Endothelial cell of umbilical vein (primary cell): ENCODE data around the gene GLI3. TPM values are rescaled to one million over a fixed set of nuclear protein-coding genes. Genes with fewer than 3 reads are reported as not detected.

ENCODE experiments used
- BruUV-seq: library from RNA; stranded (reverse); fragments of 400-500 nt; replicated peaks from 2 replicates; lab custom pipeline; 2021; lab: Mats Ljungman, UMichigan
- CTCF ChIA-PET: fragments of 300-600, 350-600 bp; sonication (Branson Sonifier 250); formaldehyde crosslinking; loops from one replicate; lab custom pipeline; 2021; ENCODE audit warnings: antibody characterized with exemption, inconsistent platforms; lab: Charles Lee
- POLR2A ChIA-PET: fragments of 300-600, 350-600 bp; sonication (Branson Sonifier 250); formaldehyde crosslinking; loops from one replicate; lab custom pipeline; 2021; ENCODE audit warnings: antibody characterized with exemption, inconsistent platforms; lab: Charles Lee
- DNase-seq: peaks from one replicate; pipeline ENCODE4 v3.0.0-alpha.2; 2011; ENCODE audit warnings: low read depth, low spot score
- FAIRE-seq: peaks from 2 replicates; lab custom pipeline; 2011; peaks lifted over from hg19 to GRCh38; lab: Jason Lieb, UNC
- H2AFZ ChIP-seq: 2 replicates; pipeline ENCODE4 v1.6.0; 2012; ENCODE audit warnings: low read depth, low read length, control low read depth, inconsistent platforms
- H3K27ac ChIP-seq: 2 replicates; pipeline ENCODE4 v1.5.1; 2011; ENCODE audit warnings: low read depth, mild to moderate bottlenecking, control low read depth, low read length, moderate library complexity; ENCODE audit not compliant: insufficient read depth
- H3K27me3 ChIP-seq, 2 experiments: 2 replicates each; pipeline versions ENCODE4 v1.6.0 to v1.6.1; 2011; ENCODE audit warnings: low read length in 2 of 2, mixed read lengths in 1 of 2; ENCODE audit not compliant: control insufficient read depth in 2 of 2, insufficient read depth in 2 of 2
- H3K36me3 ChIP-seq, 2 experiments: 2 replicates in 1 of 2; 3 replicates in 1 of 2; pipeline ENCODE4 v1.5.1; 2011; ENCODE audit warnings: low read length in 2 of 2, mild to moderate bottlenecking in 1 of 2, moderate library complexity in 1 of 2; ENCODE audit not compliant: control insufficient read depth in 2 of 2, insufficient read depth in 2 of 2; ENCODE audit errors: extremely low read depth in 1 of 2
- H3K4me1 ChIP-seq: 3 replicates; pipeline ENCODE4 v1.5.1; 2011; ENCODE audit warnings: mild to moderate bottlenecking, low read length; ENCODE audit not compliant: control insufficient read depth, insufficient read depth; ENCODE audit errors: extremely low read depth
- H3K4me2 ChIP-seq: 2 replicates; pipeline ENCODE4 v1.6.1; 2011; ENCODE audit warnings: low read length, control low read depth, mixed read lengths; ENCODE audit not compliant: insufficient read depth
- H3K4me3 ChIP-seq, 3 experiments: fragments of 200-600 bp in 1 of 3; sonication (generic), shearing (Covaris generic) in 1 of 3; replicated peaks in 1 of 3; 2 replicates each; pipeline ENCODE4 v1.5.1; 2011 to 2016; ENCODE audit warnings: control low read depth in 3 of 3, low read length in 3 of 3, mild to moderate bottlenecking in 2 of 3, inconsistent platforms in 1 of 3, low read depth in 1 of 3, moderate library complexity in 1 of 3; ENCODE audit not compliant: insufficient read depth in 1 of 3
- H3K79me2 ChIP-seq: 2 replicates; pipeline ENCODE4 v1.6.0; 2012; ENCODE audit warnings: low read length, inconsistent platforms; ENCODE audit not compliant: control insufficient read depth, insufficient read depth
- H3K9ac ChIP-seq: replicated peaks from 2 replicates; pipeline ENCODE3; 2011; ENCODE audit warnings: low read length, control low read depth; ENCODE audit not compliant: insufficient read depth; ENCODE audit errors: extremely low read depth
- H3K9me1 ChIP-seq: replicated peaks from 3 replicates; pipeline ENCODE4 v1.6.0; 2011; ENCODE audit warnings: mild to moderate bottlenecking, low read length; ENCODE audit not compliant: control insufficient read depth, insufficient read depth; ENCODE audit errors: extremely low read depth
- H3K9me3 ChIP-seq: replicated peaks from 2 replicates; pipeline ENCODE4 v1.5.1; 2012; ENCODE audit warnings: low read length, inconsistent platforms; ENCODE audit not compliant: control insufficient read depth, insufficient read depth
- H4K20me1 ChIP-seq: replicated peaks from 2 replicates; pipeline ENCODE3; 2011; ENCODE audit warnings: mild to moderate bottlenecking, low read length; ENCODE audit not compliant: control insufficient read depth, insufficient read depth; ENCODE audit errors: extremely low read depth
- CTCF ChIP-seq, 2 donors: IDR thresholded peaks; 1 replicate in 1 of 2; 2 replicates in 1 of 2; pipeline ENCODE4 v1.5.1; 2011; ENCODE audit warnings: low read length in 2 of 2, mild to moderate bottlenecking in 2 of 2, moderate library complexity in 2 of 2, control low read depth in 1 of 2, inconsistent platforms in 1 of 2, low read depth in 1 of 2; ENCODE audit not compliant: insufficient read depth in 1 of 2; ENCODE audit errors: extremely low read depth in 1 of 2
- EZH2 ChIP-seq: IDR thresholded peaks from 2 replicates; pipeline ENCODE4 v1.6.1; 2012; ENCODE audit warnings: borderline replicate concordance, low read depth, mild to moderate bottlenecking, moderate library complexity, low read length, inconsistent platforms; ENCODE audit not compliant: severe bottlenecking
- FOS ChIP-seq: IDR thresholded peaks from 2 replicates; pipeline ENCODE4 v1.6.1; 2011; ENCODE audit warnings: mild to moderate bottlenecking, low read length, moderate library complexity, borderline replicate concordance; ENCODE audit not compliant: insufficient read depth
- GATA2 ChIP-seq: IDR thresholded peaks from 2 replicates; pipeline ENCODE4 v1.7.0; 2011; ENCODE audit warnings: low read depth, mild to moderate bottlenecking, moderate library complexity, mixed read lengths, low read length; ENCODE audit not compliant: insufficient read length, insufficient read depth
- JUN ChIP-seq: IDR thresholded peaks from 2 replicates; pipeline ENCODE4 v1.6.1; 2011; ENCODE audit warnings: borderline replicate concordance, low read depth; ENCODE audit not compliant: insufficient read length, insufficient read depth
- MAX ChIP-seq: IDR thresholded peaks from 2 replicates; pipeline ENCODE4 v1.6.1; 2011; ENCODE audit not compliant: insufficient read depth, insufficient read length
- MYC ChIP-seq: IDR thresholded peaks from one replicate; pipeline ENCODE4 v1.6.1; 2011; ENCODE audit warnings: mild to moderate bottlenecking, low read depth, low read length
- POLR2A ChIP-seq: IDR thresholded peaks from 2 replicates; pipeline ENCODE4 v1.6.1; 2012; ENCODE audit warnings: low read depth, mild to moderate bottlenecking, control low read depth, low read length
- POLR2AphosphoS5 ChIP-seq: IDR thresholded peaks from 2 replicates; pipeline ENCODE4 v1.6.1; 2012; ENCODE audit warnings: low read depth, mild to moderate bottlenecking, control low read depth, low read length, moderate library complexity; ENCODE audit not compliant: insufficient read depth
- dilution Hi-C: fragments of 300-500 bp; cut with MboI; formaldehyde crosslinking; loops from one replicate; pipeline ENCODE4 v1.15.0; 2019; ENCODE audit warnings: low sequenced_read_pairs; ENCODE audit not compliant: extremely low pct_ligation_motif_present
- intact Hi-C: fragments of 100-400 bp; cut with micrococcal nuclease; formaldehyde crosslinking; loops from one replicate; pipeline ENCODE4 v1.10.0; 2022
- polyA plus RNA-seq, 4 experiments: library from polyadenylated mRNA; depleted of rRNA in 3 of 4; stranded (reverse) in 3 of 4; unstranded in 1 of 4; fragments of >200 nt; gene quantifications; 2 replicates each; pipeline versions ENCODE4 v1.2.1 to v1.2.3, GENCODE V29; 2011 to 2012; ENCODE audit warnings: missing spikeins in 1 of 4
- total RNA-seq: library from RNA; stranded (reverse); gene quantifications from 2 replicates; pipeline ENCODE4 v1.2.3, GENCODE V29; 2021

Gene GLI3
- total and polyA plus RNA-seq, 2 donors (not counting 3 experiments of a cell fraction or from before 2014, with no cell fraction given), result 6.0 to 24.9 TPM

DNA sequence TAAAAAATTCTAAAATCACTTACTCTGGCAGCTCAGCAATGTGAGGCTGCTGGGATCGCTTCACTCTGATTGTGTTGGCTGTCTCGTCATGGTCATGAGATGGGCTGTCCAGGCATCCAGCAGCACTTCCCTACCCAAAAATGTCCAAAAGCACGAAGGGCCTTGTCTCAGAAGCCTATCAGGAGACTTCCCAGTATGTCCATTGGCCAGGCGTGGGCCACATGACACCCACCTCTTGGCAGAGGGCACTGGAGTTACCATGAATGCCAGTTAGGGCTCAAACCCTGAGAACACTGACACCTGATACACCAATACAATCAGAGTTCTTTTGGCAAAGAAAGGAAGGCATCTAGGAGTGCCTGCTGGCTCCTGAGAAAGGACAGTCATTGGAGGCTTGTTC, 27.0 kb upstream of the GLI3 start:
- no peak for FAIRE-seq
- TF ChIP-seq EZH2 (no peak), POLR2A (no peak), MAX (no peak), CTCF (IDR thresholded peaks at IDR 0.05; ENCODE audit: extremely low read depth in 1 of 2, insufficient read depth in 1 of 2, low read depth in 1 of 2, low read length in 2 of 2) (no peak), FOS (no peak), GATA2 (no peak), MYC (no peak), POLR2AphosphoS5 (no peak), JUN (no peak)
- intact Hi-C loops, result no loop called here
- Histone ChIP-seq H3K27me3 (peaks cover 2% of the 10 kb centered on the region in 2 experiments), H3K9me1 (no peaks in the 10 kb centered on the region), H3K36me3 (no peaks in the 10 kb centered on the region), H3K4me3 (no peak overlapping the region), H3K9me3 (no peaks in the 10 kb centered on the region), H3K27ac (no peak overlapping the region), H2AFZ (no peak overlapping the region), H3K4me2 (no peak overlapping the region), H3K9ac (no peak overlapping the region), H3K4me1 (no peaks in the 10 kb centered on the region), H3K79me2 (no peaks in the 10 kb centered on the region), H4K20me1 (no peaks in the 10 kb centered on the region)
- DNase-seq, result no peak
- POLR2A ChIA-PET, result no interaction called here
- no TSS peak for BruUV-seq
- CTCF ChIA-PET, result interaction anchor here (1.2 kb wide), 1 partner anchor 25 kb away, joined by 3 read pairs; no protein-coding TSS in a partner anchor
- dilution Hi-C loops, result no loop called here
